C4-2B (cell line): ENCODE data around the gene SERPINB1.

ENCODE experiments used
- H3K27ac ChIP-seq: fragments of 450-650 bp; 2 replicates; pipeline ENCODE4 v1.5.1; 2017
- ZFX ChIP-seq: fragments of 450-650 bp; IDR thresholded peaks from 2 replicates; pipeline ENCODE4 v1.6.1; 2017
- TF ChIP-seq, protein P1 (sequence below): fragments of 450-650 bp; conservative IDR thresholded peaks from 2 replicates; pipeline ENCODE4 v1.5.1; 2017; ENCODE audit warnings: mild to moderate bottlenecking

Gene SERPINB1

DNA sequence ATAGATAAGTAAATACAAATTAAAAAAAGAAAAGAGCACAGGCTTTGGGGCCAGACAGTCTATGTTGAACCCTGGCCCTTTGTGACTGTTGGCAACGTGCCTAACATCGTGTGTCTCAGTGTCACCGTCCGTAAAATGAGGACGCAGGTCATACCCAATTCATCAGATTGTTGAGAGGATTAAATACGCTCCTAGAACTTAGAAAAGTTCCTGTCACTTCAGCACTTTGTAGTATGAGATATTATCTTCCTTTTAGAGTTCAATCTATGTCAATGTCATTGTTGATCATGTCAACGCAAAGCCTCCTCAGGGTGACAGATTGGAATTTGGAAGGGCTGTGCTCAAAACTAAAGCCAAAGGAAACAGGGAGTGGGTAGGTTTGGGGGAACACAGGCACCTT is 21.7 kb downstream of the SERPINB1 start:
- H3K27ac ChIP-seq, result no peak overlapping the region
- TF ChIP-seq ZFX, result no peak
- TF ChIP-seq, protein P1, sequence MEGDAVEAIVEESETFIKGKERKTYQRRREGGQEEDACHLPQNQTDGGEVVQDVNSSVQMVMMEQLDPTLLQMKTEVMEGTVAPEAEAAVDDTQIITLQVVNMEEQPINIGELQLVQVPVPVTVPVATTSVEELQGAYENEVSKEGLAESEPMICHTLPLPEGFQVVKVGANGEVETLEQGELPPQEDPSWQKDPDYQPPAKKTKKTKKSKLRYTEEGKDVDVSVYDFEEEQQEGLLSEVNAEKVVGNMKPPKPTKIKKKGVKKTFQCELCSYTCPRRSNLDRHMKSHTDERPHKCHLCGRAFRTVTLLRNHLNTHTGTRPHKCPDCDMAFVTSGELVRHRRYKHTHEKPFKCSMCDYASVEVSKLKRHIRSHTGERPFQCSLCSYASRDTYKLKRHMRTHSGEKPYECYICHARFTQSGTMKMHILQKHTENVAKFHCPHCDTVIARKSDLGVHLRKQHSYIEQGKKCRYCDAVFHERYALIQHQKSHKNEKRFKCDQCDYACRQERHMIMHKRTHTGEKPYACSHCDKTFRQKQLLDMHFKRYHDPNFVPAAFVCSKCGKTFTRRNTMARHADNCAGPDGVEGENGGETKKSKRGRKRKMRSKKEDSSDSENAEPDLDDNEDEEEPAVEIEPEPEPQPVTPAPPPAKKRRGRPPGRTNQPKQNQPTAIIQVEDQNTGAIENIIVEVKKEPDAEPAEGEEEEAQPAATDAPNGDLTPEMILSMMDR, result no peak

DNA sequence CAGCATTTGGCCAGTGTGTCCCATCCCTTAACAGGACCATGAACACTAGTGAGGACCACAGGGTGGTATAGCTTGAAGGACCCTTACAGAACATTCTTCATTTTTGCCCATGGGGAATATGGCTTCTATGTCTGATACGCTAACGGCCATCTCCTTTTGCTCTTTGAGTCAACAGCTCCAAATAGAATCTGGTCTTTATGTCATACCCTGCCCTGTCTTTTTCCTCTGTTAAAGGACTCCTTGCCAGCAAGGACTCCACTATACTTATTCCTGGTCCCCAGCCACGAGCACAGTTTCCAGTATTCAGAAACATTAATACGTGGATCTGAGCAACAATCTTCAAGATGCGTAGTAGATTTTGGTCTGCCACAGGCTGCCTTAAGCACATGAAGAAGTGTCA is 22.5 kb downstream of the SERPINB1 start:
- no peak overlapping the region for H3K27ac ChIP-seq

DNA sequence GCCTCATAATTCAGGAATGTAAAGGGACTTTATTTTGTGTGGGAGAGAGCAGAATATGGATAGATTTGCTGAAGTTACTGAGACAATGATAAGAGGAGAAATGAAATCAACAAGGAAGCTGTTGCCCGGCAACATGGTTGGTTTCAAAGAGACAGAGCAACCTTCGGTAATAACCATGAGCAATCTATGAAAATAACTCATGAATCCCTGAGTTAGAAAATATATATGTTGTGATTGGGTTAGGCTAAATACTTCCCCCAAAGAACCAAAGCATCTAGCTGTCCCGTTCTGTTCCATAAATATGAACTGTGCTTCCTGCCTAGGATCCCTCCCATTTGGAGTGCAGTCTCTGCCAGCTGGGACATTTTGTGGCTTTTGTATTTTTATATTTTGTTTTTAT is 23.1 kb downstream of the SERPINB1 start:
- no peak for TF ChIP-seq ZFX
- TF ChIP-seq, protein P1, result no peak
- no peak overlapping the region for H3K27ac ChIP-seq

More for the DNA sequence above, 22.5 kb downstream of the SERPINB1 start:
- no peak for TF ChIP-seq ZFX
- TF ChIP-seq, protein P1, result no peak

DNA sequence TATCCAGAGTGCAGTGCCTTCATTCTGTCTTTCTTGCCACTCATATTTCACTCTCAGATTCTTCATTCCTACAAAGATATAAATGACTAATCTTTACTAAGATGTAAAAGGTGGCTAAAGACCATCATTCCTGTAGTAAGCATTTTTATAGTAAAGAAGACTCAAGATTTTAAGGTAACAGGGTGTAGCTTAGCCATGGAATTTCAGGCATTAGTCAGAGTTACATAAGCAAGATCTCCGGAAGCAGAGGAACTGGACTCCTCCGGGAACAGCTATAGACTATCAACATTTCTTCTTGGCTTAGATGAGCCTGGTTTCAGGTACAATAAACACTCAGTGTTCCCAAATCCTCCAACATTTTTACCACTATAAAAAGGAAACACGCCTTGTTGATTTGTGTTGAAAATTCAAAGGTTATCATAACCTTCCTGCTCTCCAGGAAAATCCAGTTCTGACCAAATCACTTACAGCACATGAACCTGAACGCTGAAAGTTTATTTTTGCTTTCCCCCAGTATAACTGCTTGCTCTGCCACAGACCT is 23.7 kb downstream of the SERPINB1 start:
- H3K27ac ChIP-seq, result no peak overlapping the region
- TF ChIP-seq, protein P1, result no peak
- TF ChIP-seq ZFX, result no peak

DNA sequence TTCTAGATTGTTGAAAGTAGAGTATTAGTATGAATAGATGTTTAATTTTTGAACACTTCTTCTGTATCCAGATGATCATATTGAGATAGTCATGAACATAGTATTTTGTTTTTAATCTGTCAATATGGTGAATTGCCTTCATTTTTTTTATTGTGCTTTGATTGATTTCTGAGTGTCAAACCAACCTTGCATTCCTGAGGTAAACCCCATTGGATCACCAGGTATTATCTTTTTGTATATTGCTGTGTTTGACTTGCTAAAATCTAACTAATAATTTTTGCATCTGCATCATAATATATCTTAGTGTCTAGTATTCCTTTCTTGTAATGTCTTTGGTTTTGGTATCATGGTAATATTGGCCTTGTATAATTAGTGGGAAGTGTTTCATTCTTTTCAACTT is 25.5 kb downstream of the SERPINB1 start:
- no peak for TF ChIP-seq ZFX
- TF ChIP-seq, protein P1, result no peak
- no peak overlapping the region for H3K27ac ChIP-seq

GRCh38 chr6:2812695-2813094 is 29.0 kb downstream of the SERPINB1 start:
- TF ChIP-seq ZFX, result no peak
- TF ChIP-seq, protein P1, result no peak
- H3K27ac ChIP-seq, result no peak overlapping the region

DNA sequence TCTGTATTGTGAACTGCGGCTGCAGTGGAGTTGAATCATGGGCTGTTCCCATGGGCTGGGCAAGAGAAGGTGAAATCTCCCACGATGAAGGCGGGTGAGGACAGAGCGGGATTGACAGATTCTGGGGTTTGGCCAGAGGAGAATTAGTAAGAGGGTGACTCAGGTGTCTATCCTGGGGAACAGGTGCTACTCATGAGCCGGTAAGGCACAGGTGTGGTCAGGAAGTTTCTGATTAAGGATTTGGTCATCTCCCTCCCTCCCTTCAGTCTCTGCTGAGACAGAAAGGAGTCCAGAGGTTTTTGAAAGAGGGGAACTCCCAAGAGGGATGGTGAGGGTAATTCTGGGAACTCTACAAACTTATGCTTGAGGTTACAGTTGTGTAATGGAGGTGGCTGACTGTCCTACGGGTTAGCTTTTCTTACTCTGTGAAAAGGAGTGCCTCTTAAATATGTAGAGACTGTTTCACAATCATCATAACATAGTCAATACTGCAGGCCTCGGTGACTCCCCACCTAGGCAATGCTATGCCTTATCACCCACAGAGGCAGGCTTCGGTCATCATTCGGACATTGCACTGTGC is 31.5 kb downstream of the SERPINB1 start:
- H3K27ac ChIP-seq, result no peak overlapping the region
- TF ChIP-seq, protein P1, result no peak
- TF ChIP-seq ZFX, result no peak
